Fibroblast of villous mesenchyme (primary cell): ENCODE data around the gene MYLK3. TPM values are rescaled to one million over a fixed set of nuclear protein-coding genes. Genes with fewer than 3 reads are reported as not detected.

Source experiments
- DNase-seq: peaks from one replicate; pipeline ENCODE4 v3.0.0-alpha.2; 2010; ENCODE audit warnings: low read depth
- H3K4me3 ChIP-seq: 2 replicates; pipeline ENCODE4 v1.5.1; 2011; ENCODE audit warnings: low read depth, mild to moderate bottlenecking, low read length
- total RNA-seq: library from RNA; depleted of rRNA; stranded (reverse); fragments of >200 nt; gene quantifications from 2 replicates; pipeline ENCODE4 v1.2.3, GENCODE V29; 2012
- TF ChIP-seq, protein P1 (sequence below): IDR thresholded peaks from 2 replicates; pipeline ENCODE4 v1.5.1; 2012; ENCODE audit warnings: low read depth, mild to moderate bottlenecking, low read length; ENCODE audit not compliant: insufficient read depth

MYLK3 gene
- total RNA-seq, 1 donor, result under 0.01 TPM

- TF ChIP-seq, protein P1, sequence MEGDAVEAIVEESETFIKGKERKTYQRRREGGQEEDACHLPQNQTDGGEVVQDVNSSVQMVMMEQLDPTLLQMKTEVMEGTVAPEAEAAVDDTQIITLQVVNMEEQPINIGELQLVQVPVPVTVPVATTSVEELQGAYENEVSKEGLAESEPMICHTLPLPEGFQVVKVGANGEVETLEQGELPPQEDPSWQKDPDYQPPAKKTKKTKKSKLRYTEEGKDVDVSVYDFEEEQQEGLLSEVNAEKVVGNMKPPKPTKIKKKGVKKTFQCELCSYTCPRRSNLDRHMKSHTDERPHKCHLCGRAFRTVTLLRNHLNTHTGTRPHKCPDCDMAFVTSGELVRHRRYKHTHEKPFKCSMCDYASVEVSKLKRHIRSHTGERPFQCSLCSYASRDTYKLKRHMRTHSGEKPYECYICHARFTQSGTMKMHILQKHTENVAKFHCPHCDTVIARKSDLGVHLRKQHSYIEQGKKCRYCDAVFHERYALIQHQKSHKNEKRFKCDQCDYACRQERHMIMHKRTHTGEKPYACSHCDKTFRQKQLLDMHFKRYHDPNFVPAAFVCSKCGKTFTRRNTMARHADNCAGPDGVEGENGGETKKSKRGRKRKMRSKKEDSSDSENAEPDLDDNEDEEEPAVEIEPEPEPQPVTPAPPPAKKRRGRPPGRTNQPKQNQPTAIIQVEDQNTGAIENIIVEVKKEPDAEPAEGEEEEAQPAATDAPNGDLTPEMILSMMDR, result no peak
- DNase-seq, result no peak
Measured at GRCh38 chr16:46717692-46718091, 30.5 kb downstream of the MYLK3 start.

DNA sequence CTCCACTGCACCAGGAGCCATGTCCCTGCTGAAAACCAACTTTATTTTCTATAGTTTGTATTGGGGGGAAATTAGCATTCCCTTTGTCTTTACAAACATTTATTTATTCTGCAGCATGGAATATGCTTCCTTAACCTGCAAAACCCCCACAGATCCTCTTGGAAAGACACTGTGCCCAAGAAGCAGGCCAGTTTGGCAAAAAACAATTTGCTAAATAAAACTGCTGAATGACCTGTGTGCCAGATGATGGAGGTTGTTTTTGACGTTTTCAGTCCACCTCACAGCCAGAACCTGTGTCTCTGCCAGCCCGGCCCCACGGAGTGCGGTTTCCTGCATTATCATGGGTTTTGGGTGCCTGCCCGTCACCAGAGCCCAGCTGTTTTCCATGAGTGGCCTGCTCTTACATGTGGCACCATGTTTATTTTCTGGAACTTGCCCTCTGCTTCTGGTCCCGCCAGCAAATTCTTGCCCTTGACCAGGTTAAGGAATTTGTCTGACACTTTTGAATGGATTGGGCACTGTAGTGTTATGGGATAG, 32.3 kb downstream of the MYLK3 start:
- TF ChIP-seq, protein P1, result no peak
- H3K4me3 ChIP-seq, result no peak overlapping the region
- no peak for DNase-seq

More at GRCh38 chr16:46717692-46718091, 30.5 kb downstream of the MYLK3 start:
- H3K4me3 ChIP-seq, result no peak overlapping the region

DNA sequence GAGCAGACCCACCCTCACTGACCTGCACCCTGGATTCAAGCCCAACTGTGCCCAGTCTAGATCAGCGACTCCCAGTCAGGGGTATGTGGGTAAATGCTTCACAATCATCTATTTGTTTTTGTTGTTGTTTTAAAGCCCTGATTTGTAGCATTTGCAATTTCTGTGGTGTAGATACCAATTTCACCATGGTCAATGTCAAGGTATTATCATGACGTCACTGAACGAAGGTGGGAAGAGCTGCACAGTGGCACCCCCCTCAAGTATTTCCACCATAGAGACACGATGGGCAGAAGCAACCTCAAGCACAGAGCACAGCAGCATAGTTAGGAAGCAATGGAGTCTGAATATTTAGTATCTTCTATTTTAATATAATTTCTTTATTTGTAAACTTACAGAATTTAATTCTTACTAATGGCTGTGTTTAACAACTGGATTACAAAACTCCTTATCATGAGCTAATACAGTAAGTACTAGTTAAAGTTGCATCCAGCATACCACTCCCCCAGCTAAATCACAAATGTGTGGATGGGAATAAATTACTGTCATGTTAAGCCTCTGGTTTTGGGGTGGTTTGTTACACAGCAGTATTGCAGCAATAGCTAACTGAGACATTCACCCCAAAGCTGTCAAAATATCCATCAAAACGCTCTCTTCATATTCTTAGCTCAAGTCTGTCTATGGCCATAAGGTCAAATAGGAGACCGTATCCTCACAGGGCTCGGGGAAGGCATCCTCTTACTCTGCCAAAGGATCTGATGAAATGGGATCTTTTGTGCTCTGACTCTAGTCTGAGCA, 33.1 kb downstream of the MYLK3 start:
- TF ChIP-seq, protein P1, result no peak
- no peak overlapping the region for H3K4me3 ChIP-seq
- no peak for DNase-seq

DNA sequence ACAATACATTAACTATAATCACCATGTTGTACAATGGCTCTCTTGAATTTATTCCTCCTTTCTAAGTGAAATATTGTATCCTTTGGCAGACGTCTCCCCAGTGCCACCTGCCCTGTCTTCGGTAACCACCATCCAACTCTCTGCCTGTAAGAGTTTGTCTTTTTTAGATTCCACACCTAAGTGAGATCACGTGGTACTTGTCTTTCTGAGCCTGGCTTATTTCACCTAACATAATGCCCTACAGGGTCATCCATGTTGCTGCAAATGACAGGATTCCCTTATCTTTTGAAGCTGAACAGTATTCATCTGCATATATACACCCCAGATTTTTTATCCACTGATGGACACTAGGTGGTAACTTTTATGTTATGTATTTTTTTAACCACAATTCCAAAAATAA, 34.5 kb downstream of the MYLK3 start:
- no peak for DNase-seq
- TF ChIP-seq, protein P1, result no peak
- H3K4me3 ChIP-seq, result no peak overlapping the region

- no peak overlapping the region for H3K4me3 ChIP-seq
- DNase-seq, result no peak
- TF ChIP-seq, protein P1, result no peak
Measured at GRCh38 chr16:46712911-46713310, 35.2 kb downstream of the MYLK3 start.

GRCh38 chr16:46711106-46712058, 36.8 kb downstream of the MYLK3 start:
- TF ChIP-seq, protein P1, result no peak
- H3K4me3 ChIP-seq, result no peak overlapping the region
- no peak for DNase-seq
